Ureter (tissue), 1 donor: Measurements from ENCODE around the gene SUCLG2. TPM values are rescaled to one million over a fixed set of nuclear protein-coding genes. Genes with fewer than 3 reads are reported as not detected.
"Not testable (repeated sequence)": the region's sequence is repeated elsewhere in the genome, so short reads cannot be mapped to it uniquely, and the experiment has no call there.

Experiments
- DNase-seq: peaks from one replicate; pipeline ENCODE4 v3.0.0-alpha.2; 2020; ENCODE audit warnings: low spot score
- total RNA-seq: library from RNA; stranded (reverse); gene quantifications from one replicate; pipeline ENCODE4 v1.2.4, GENCODE V29; 2023
- donor health status: DM: yes; HTN: yes; CAD: no.

The SUCLG2 gene
- total RNA-seq, 1 donor from 2014 or later, result 70.8 TPM

DNA sequence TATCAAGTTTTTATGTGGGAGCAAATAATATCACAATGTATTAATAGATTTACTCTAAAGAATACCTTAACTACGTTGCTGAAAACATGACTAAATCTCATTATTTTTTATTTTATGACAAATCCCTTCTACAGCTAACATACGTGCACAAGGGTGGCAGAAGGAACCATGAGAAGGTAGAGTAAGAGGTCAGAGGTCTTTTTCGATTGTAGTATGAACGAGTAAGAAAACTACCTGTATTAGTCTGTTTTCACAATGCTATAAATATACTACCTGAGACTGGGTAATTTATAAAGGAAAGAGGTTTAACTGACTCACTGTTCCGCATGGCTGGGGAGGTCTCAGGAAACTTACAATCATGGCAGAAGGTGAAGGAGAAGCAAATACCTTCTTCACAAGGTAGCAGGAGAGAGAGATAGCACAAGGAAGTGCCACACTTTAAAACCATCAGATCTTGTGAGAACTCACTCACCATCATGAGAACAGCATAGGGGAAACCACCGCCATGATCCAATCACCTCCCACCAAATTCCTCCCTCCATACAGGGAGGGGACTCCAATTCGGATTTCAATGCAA lies 95.3 kb downstream of the SUCLG2 start:
- DNase-seq, result no peak

DNA sequence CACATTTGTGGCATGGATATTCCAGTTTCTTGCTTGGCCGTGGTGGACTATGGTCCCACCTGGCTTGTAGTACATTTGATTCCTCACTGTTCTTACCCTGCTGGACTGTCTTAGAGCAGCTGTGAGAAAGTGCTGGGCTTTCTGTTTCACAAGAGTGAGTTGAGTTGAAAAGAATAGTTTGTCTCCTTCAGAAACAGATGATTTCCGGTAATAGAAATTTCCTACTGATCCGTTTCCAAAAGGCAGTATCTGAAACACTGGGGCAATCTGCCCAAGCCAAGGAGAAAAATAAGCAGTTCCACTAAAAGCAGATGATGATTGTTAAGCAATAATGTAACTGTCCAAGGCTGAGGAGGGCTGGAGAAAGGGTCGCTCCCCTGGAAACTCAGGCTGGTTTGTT lies 96.0 kb downstream of the SUCLG2 start:
- no peak for DNase-seq

GRCh38 chr3:67557848-67558355 lies 96.5 kb downstream of the SUCLG2 start:
- no peak for DNase-seq

DNA sequence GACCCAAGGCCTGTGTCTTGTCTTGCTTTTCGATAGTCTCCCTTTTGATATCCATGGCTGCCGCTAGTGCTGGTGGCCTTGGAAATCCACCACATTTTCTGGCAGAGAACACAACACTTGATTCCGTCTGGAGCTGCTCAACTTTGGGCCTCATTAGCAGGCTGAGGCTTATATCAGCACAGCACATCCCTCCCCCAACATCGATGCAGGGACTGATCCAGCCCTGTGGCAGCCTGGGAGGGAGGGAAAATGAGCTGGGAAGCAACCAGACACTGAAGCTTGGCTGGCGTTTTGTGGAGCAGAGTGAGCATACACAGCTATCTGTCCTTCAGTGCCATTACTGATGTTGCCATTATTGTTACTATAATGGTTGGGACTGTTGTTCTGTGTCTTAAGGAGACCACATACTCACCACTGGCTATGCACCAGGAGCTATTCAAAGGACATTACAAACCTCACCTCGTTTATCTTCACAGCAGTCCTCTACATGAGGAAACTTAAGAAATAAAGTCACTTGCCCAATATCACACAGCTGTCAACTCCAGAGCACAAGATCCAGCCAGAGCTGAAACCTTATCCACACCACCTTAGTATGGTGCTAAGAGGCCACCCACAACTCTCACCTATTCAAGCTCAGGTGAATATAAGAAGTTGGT lies 102.9 kb downstream of the SUCLG2 start:
- no peak for DNase-seq

- DNase-seq, result no peak
These were observed 103.9 kb downstream of the SUCLG2 start for GRCh38 chr3:67550541-67550940.

- not testable (repeated sequence) for DNase-seq
These were observed 111.7 kb downstream of the SUCLG2 start for GRCh38 chr3:67542502-67543250.

- no peak for DNase-seq
These were observed 114.1 kb downstream of the SUCLG2 start for GRCh38 chr3:67540198-67540894.

DNA sequence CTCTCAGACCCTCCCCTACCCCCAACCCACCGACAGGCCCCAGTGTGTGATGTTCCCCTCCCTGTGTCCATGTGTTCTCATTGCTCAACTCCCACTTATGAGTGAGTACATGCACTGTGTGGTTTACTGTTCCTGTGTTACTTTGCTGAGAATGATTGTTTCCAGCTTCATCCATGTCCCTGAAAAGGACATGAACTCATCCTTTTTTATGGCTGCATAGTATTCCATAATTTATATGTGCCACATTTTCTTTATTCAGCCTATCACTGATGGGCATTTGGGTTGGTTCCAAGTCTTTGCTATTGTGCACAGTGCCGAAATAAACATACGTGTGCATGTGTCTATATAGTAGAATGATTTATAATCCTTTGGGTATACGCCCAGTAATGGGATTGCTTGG lies 117.2 kb downstream of the SUCLG2 start:
- not testable (repeated sequence) for DNase-seq

- DNase-seq, result no peak
These were observed 119.4 kb downstream of the SUCLG2 start for GRCh38 chr3:67535006-67535405.

DNA sequence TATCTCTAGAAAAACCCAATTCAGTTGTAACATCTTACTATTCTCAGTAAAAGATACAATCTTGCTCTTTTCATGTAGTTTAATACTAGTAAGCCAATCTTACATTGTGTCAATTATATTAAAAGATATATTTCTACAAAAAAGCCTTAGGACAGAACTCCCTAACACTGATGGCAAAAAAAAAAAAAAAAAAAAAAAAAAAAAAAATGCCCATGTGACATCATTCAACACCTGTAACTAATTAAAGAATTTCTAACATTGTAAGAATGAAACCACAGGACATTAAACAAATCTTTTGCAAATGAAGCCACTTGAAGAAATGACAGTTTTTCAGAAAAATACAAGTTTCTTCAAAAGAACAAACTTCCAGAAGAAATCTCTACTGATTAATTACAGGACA lies 119.8 kb downstream of the SUCLG2 start:
- DNase-seq, result no peak

DNA sequence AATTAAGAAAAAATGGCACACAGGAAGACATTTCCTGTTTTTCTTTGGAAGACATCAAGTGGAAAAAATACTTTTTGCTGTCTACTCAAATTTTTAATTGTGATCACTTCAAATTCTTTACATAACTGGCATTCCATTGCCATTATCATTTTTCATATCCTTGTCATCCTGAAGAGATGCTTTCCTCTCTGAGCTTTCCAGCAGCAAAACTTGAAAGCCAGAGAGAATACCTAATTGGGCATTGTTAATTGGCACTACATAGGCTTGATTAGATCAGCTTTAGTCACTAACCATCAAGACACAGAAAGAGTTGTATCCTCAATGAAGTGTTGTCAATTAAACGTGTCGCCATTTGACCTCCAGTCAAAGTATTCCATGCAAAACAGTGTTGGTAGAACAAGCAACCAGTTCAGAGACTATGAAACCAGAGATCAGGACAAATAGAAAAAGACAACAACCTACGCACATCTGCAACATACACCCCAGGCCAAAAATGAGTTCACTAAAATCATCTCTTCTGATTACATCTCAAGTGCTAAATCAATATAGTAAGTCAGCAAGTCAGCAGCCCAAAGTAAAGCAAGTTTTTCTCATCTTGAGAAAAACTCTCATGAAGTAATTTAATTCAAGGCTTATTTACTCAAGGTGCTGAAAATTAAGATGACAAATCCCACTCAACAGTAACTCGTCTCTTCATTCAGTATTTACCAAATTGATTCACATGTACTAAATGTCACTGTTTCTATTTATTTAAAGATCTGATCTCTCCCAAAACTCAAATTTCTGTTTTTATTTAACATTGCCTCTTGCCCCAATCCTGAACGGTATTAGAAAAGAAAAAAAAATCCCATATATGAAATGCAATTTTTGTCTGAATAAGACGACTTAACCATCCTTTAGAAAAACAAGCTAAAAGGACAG lies 123.0 kb downstream of the SUCLG2 start:
- DNase-seq, result no peak

GRCh38 chr3:67529915-67530314 lies 124.5 kb downstream of the SUCLG2 start:
- no peak for DNase-seq

DNA sequence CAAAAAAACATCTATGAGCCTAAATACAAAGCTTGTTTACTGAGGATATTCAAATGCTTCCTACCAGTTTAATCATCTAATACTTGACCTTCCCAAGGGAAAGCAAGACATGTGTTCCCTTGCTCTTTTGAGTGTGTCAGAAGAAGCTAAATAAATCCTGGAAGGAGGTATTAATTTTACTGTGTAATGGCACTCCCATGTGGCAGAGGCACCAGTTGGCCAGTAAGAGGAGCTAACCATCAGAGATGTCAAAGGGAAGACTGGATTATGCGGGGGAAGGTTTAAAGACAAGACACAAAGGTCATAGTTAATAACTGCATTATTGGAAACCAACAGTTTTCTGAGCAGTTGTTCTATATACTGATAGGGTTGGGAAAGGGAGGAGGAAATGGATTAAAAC lies 125.1 kb downstream of the SUCLG2 start:
- no peak for DNase-seq

DNA sequence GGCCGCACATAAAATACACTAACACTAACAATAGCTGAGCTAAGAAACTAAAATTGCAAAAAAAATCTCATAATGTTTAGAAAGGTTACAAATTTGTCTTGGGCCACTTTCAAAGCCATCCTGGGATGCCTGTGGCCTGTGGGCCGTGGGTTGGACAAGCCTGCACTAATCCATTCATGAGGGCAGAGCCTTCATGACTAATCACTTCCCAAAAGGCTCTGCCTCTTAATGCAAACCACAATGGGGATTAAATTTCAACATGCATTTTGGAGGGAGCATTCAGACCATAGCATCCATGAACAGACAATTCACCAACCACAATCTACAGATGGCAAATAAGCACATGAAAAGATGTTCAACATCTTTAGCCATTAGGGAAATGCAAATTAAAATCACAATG lies 128.2 kb downstream of the SUCLG2 start:
- DNase-seq, result no peak

DNA sequence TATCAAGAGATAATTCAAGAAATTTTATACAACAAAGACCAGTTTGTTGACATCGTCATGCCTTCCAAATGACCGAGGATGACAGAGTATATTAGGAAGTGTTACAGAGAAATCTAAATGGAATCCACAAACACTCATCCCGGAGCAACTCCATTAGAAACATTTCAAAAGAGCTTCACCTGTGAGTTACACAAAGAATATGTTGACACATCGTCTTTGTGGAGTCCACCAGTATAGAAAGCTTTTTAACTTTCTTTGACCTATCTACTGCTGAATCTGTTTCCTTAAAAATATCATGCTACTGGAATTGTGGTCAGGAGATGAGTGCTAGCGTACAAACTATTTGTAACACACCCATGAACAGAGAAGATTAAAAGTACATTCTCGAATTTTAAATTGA lies 130.4 kb downstream of the SUCLG2 start:
- DNase-seq, result no peak

GRCh38 chr3:67522081-67522480 lies 132.3 kb downstream of the SUCLG2 start:
- DNase-seq, result no peak

DNA sequence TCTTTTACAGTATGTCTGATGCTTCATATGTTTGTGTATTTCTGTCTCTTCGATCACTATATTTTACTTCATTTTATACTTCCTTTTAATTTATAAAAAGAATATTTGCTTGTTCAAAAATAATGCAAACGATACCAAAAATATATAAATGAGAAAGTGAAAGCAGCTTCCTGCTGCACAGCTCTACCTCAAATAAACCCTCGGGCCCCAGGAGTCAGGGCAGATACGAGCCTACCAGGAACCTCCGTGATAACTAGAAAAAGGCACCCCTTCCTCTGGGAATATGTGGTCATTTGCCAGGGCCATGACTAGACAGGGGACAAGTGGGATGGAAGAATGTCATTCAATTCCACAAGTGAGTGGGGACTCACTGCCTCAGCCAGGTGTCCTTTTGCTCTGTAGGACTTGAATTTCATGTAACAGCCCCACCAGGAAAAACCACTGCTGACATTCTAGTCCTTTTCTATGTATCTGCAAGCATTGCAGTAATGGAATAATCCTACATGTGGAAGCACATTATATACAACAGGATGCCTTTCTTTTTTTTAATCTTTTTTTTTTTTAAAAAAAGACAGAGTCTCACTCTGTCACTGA lies 133.3 kb downstream of the SUCLG2 start:
- DNase-seq, result no peak

DNA sequence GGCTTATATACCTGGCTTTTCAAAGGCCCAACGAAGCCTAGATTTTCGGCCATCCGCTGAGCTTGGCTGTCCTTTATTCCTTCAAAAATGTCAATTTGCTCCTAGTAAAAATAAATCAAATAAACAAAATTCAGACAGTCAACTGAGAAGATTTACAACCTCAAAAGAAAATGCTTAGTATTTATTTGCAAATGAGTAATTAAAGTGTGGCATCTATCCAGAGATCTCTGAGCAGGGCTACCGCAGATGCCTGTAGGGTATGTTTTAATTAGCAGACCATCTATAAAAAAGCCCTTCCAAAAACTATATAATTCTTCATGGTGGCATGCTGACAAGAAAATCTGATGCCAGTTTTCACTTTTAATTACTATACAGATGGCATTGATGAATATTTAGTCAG lies 136.2 kb downstream of the SUCLG2 start:
- no peak for DNase-seq

DNA sequence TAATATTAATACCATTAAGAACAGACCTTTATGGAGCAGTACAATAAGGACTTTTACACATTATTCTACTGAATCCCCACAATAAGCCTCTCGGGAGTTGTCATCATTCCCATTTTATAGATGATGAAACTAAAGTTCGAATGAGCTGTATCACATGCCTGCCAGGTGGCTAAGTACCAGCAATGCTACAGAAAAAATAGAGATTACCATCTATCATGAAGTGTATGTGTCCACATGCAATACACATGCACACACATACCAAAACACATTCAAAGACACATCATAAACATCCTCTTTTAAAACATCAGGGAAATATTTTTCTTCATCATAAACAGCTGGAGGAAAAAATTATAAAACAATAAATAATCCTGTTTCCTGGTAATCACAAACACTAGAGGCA lies 136.6 kb downstream of the SUCLG2 start:
- DNase-seq, result no peak

DNA sequence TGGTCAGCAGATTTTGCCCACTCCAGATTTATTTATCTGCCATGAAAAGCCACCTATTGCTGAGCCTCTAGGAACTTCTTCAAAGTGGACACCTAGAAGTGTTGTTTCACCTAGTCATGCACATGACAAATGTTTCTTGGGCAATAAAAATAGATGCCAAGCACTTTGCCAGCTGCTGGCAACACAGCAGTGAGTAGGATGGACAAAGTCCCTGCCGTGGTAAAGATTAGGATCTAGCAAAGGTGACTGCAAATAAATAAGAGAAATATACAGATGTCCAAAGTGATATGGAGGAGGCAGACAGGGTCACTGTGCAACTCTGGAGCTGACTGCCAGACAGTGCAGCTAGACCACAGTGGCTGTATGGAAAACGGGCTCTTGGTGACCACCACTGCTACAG lies 137.9 kb downstream of the SUCLG2 start:
- DNase-seq, result no peak

- no peak for DNase-seq
These were observed 138.6 kb downstream of the SUCLG2 start for GRCh38 chr3:67515778-67516177.
